Activated B cell treated with CpG ODN at 0.5 μM for 24 hours (primary cell): Measurements from ENCODE around the gene SLC25A42. TPM values are rescaled to one million over a fixed set of nuclear protein-coding genes. Genes with fewer than 3 reads are reported as not detected.

ENCODE experiments used
- ATAC-seq: fragments of 200-7000 bp; cut with Tn5 transposase; one replicate; pipeline ENCODE4 v1.10.0; 2021; ENCODE audit warnings: low read depth, mild to moderate bottlenecking, moderate library complexity
- CTCF ChIA-PET: fragments of 350-600 bp; sonication (Branson Sonifier 250); formaldehyde crosslinking; loops from one replicate; lab custom pipeline; 2021; ENCODE audit warnings: antibody characterized with exemption; lab: Charles Lee
- POLR2A ChIA-PET: fragments of 350-600 bp; sonication (Branson Sonifier 250); formaldehyde crosslinking; loops from one replicate; lab custom pipeline; 2021; ENCODE audit warnings: antibody characterized with exemption; lab: Charles Lee
- DNase-seq: peaks from one replicate; pipeline ENCODE4 v3.0.0; 2022
- H3K27ac Mint-ChIP-seq: one replicate; pipeline ENCODE4 v1.8.0; 2020; ENCODE audit warnings: mixed read lengths
- H3K27me3 Mint-ChIP-seq: one replicate; pipeline ENCODE4 v1.8.0; 2021; ENCODE audit warnings: mixed read lengths
- H3K36me3 Mint-ChIP-seq: one replicate; pipeline ENCODE4 v1.8.0; 2021; ENCODE audit warnings: low read depth, mixed read lengths
- H3K4me1 Mint-ChIP-seq: one replicate; pipeline ENCODE4 v1.8.0; 2021; ENCODE audit warnings: mixed read lengths
- H3K4me3 Mint-ChIP-seq: one replicate; pipeline ENCODE4 v1.8.0; 2020; ENCODE audit warnings: mild to moderate bottlenecking, mixed read lengths
- H3K9me3 Mint-ChIP-seq: one replicate; pipeline ENCODE4 v1.8.0; 2020; ENCODE audit warnings: mixed read lengths
- CTCF ChIP-seq: fragments of 200-600 bp; IDR thresholded peaks from one replicate; pipeline ENCODE4 v1.8.0; 2022; ENCODE audit warnings: antibody characterized with exemption, mild to moderate bottlenecking
- intact Hi-C: fragments of 100-400 bp; cut with micrococcal nuclease; formaldehyde crosslinking; loops from one replicate; pipeline ENCODE4 v1.15.1; 2024
- total RNA-seq: library from RNA; stranded (reverse); gene quantifications from 2 replicates; pipeline ENCODE4 v1.2.3, GENCODE V29; 2022

The SLC25A42 gene
- total RNA-seq, 1 donor from 2014 or later, result 17.5 TPM

GRCh38 chr19:19138109-19138981, 74.6 kb downstream of the SLC25A42 start, which contains the start of gene TMEM161A:
TSS of gene TMEM161A (minus strand) at chr19:19138478. CDS start at chr19:19138428, 50 bp downstream.
- H3K27ac Mint-ChIP-seq, result peak within 1 kb of the TSS; percentile 90
- CTCF ChIA-PET, result interaction anchor here (1.0 to 6.3 kb wide), 3 partner anchors 36 to 84 kb away, joined by 3 to 43 read pairs (median 4); no protein-coding TSS in a partner anchor
- H3K4me1 Mint-ChIP-seq, result peaks cover 30% of the 10 kb centered on the region
- ATAC-seq, result peak; percentile 99
- intact Hi-C loops, result loop anchor here (1.0 to 10.0 kb wide), 4 partner anchors 75 to 674 kb away; partner anchors contain the start of genes ARMC6, COPE, DDX49 and SLC25A42
- peak; percentile 90 for DNase-seq
- H3K27me3 Mint-ChIP-seq, result no peaks in the 10 kb centered on the region
- H3K4me3 Mint-ChIP-seq, result peak within 1 kb of the TSS; percentile 98
- peaks cover 2% of the 10 kb centered on the region for H3K36me3 Mint-ChIP-seq
- POLR2A ChIA-PET, result interaction anchor here (0.7 kb wide), 1 partner anchor 79 kb away, joined by 3 read pairs; no protein-coding TSS in a partner anchor
- TF ChIP-seq CTCF, result no peak
- no peaks in the 10 kb centered on the region for H3K9me3 Mint-ChIP-seq

- DNase-seq (no peak), ATAC-seq (no peak)
- Mint-ChIP-seq H3K4me1 (peaks cover 28% of the 10 kb centered on the region), H3K27ac (peak overlapping the region; percentile 35), H3K4me3 (no peak overlapping the region), H3K36me3 (peaks cover 2% of the 10 kb centered on the region), H3K9me3 (no peaks in the 10 kb centered on the region), H3K27me3 (no peaks in the 10 kb centered on the region)
- intact Hi-C loops, result loop anchor here (1.0 to 10.0 kb wide), 4 partner anchors 52 to 675 kb away; partner anchors contain the start of genes BORCS8, COPE, DDX49 and RFXANK
- no peak for TF ChIP-seq CTCF
- ChIA-PET POLR2A (no interaction called here), CTCF (interaction anchor here (0.7 to 6.3 kb wide), 3 partner anchors 13 to 35 kb away, joined by 3 to 43 read pairs (median 3); no protein-coding TSS in a partner anchor)
Observed at GRCh38 chr19:19139876-19140229, 76.1 kb downstream of the SLC25A42 start.

DNA sequence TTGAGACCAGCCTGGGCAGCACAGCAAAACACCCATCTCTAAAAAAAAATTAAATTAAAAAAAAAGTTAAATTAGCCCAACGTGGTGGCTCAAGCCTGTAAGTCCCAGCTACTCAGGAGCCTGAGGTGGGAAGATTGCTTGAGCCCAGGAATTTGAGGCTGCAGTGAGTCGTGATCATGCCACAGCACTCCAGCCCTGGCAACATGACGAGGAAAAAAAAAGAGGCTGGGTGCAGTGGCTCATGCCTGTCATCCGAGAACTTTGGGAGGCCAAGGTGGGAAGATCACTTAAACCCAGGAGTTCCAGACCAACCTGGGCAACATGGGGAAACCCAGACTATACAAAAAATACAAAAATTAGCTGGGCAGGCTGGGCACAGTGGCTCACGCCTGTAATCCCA, 76.7 kb downstream of the SLC25A42 start:
- CTCF ChIA-PET, result interaction anchor here (0.6 to 6.3 kb wide), 7 partner anchors 14 to 722 kb away, joined by 3 to 43 read pairs (median 5); no protein-coding TSS in a partner anchor
- Mint-ChIP-seq H3K4me1 (peaks cover 25% of the 10 kb centered on the region), H3K4me3 (no peak overlapping the region), H3K27me3 (no peaks in the 10 kb centered on the region), H3K36me3 (peaks cover 2% of the 10 kb centered on the region), H3K9me3 (no peaks in the 10 kb centered on the region), H3K27ac (no peak overlapping the region)
- POLR2A ChIA-PET, result no interaction called here
- no peak for TF ChIP-seq CTCF
- ATAC-seq, result no peak
- DNase-seq, result no peak
- intact Hi-C loops, result no loop called here

- H3K4me3 Mint-ChIP-seq, result no peak overlapping the region
- ATAC-seq, result no peak
- H3K4me1 Mint-ChIP-seq, result peaks cover 19% of the 10 kb centered on the region
- ChIA-PET CTCF (interaction anchor here (0.7 to 6.3 kb wide), 3 partner anchors 32 to 90 kb away, joined by 3 to 43 read pairs (median 7); no protein-coding TSS in a partner anchor), POLR2A (interaction anchor here (0.5 to 2.2 kb wide), 2 partner anchors 27 to 197 kb away, joined by 4 to 9 read pairs; partner anchors contain the start of gene MEF2B)
- TF ChIP-seq CTCF, result no peak
- no peak for DNase-seq
- H3K27ac Mint-ChIP-seq, result no peak overlapping the region
- H3K36me3 Mint-ChIP-seq, result peaks cover 5% of the 10 kb centered on the region
- intact Hi-C loops, result no loop called here
- no peaks in the 10 kb centered on the region for H3K9me3 Mint-ChIP-seq
- no peaks in the 10 kb centered on the region for H3K27me3 Mint-ChIP-seq
Observed at GRCh38 chr19:19142347-19142746, 78.6 kb downstream of the SLC25A42 start.
